Natural killer cell (primary cell): ENCODE results near the gene PPP1R12B. TPM values are rescaled to one million over a fixed set of nuclear protein-coding genes. Genes with fewer than 3 reads are reported as not detected.
"Not testable (repeated sequence)": the region's sequence is repeated elsewhere in the genome, so short reads cannot be mapped to it uniquely, and the experiment has no call there.

Source experiments
- ATAC-seq, 3 donors: fragments of 150-1000 bp in 2 of 3; fragments of 200-7000 bp in 1 of 3; cut with Tn5 transposase; 1 replicate in 1 of 3; 2 replicates in 2 of 3; pipeline ENCODE4 v1.10.0; 2021; ENCODE audit warnings: mild to moderate bottlenecking in 2 of 3, moderate library complexity in 2 of 3
- DNase-seq, 2 donors: peaks; one replicate each; pipeline versions ENCODE4 v3.0.0 to v3.0.0-alpha.2; 2013 to 2021; ENCODE audit warnings: mixed read lengths in 1 of 2
- H3K27ac ChIP-seq: one replicate; pipeline ENCODE4 v1.5.1; 2013; ENCODE audit warnings: mild to moderate bottlenecking, low read length
- H3K27me3 ChIP-seq: one replicate; pipeline ENCODE4 v1.6.1; 2013; ENCODE audit warnings: low read length; ENCODE audit not compliant: control insufficient read depth, insufficient read depth
- H3K36me3 ChIP-seq: one replicate; pipeline ENCODE4 v1.6.1; 2013; ENCODE audit warnings: low read length; ENCODE audit not compliant: control insufficient read depth, insufficient read depth
- H3K4me1 ChIP-seq: one replicate; pipeline ENCODE4 v1.6.1; 2013; ENCODE audit warnings: low read length; ENCODE audit not compliant: control insufficient read depth, insufficient read depth
- H3K4me3 ChIP-seq: one replicate; pipeline ENCODE4 v1.5.1; 2013; ENCODE audit warnings: low read length
- H3K9me3 ChIP-seq: one replicate; pipeline ENCODE4 v1.6.1; 2013; ENCODE audit warnings: low read length; ENCODE audit not compliant: control insufficient read depth, insufficient read depth
- H3K27ac Mint-ChIP-seq, 2 donors: one replicate each; pipeline ENCODE4 v1.8.0; 2022; ENCODE audit warnings: mild to moderate bottlenecking in 2 of 2, mixed read lengths in 2 of 2, moderate library complexity in 1 of 2
- H3K27me3 Mint-ChIP-seq, 2 donors: one replicate each; pipeline ENCODE4 v1.8.0; 2022; ENCODE audit warnings: low read depth in 2 of 2, mixed read lengths in 2 of 2
- H3K36me3 Mint-ChIP-seq: one replicate; pipeline ENCODE4 v1.8.0; 2022; ENCODE audit warnings: mixed read lengths
- H3K4me1 Mint-ChIP-seq, 2 donors: one replicate each; pipeline ENCODE4 v1.8.0; 2022; ENCODE audit warnings: mixed read lengths in 2 of 2
- H3K4me3 Mint-ChIP-seq: one replicate; pipeline ENCODE4 v1.8.0; 2022; ENCODE audit warnings: mild to moderate bottlenecking, moderate library complexity, mixed read lengths
- H3K9me3 Mint-ChIP-seq, 2 donors: one replicate each; pipeline ENCODE4 v1.8.0; 2022; ENCODE audit warnings: mixed read lengths in 2 of 2
- CTCF ChIP-seq: fragments of 200-600 bp; IDR thresholded peaks from one replicate; pipeline ENCODE4 v1.8.0; 2022; ENCODE audit warnings: antibody characterized with exemption
- whole genome bisulfite sequencing: methylation state at CpG from one replicate; pipeline ENCODE4 v1.1.7; 2013; ENCODE audit warnings: missing lambda C conversion rate; ENCODE audit not compliant: insufficient coverage; 5-methylcytosine and 5-hydroxymethylcytosine counted together
- intact Hi-C: fragments of 100-400 bp; cut with micrococcal nuclease; formaldehyde crosslinking; loops from one replicate; pipeline ENCODE4 v1.14.2; 2022
- total RNA-seq, 4 donors: library from RNA; stranded (reverse); fragments of 120-200 nt in 1 of 4; gene quantifications; one replicate each; pipeline versions ENCODE4 v1.2.3 to v1.2.4, GENCODE V29; 2013 to 2022

PPP1R12B gene
- total RNA-seq, 3 donors from 2014 or later (not counting 1 experiment from before 2014, with no cell fraction given), result 27.8 to 47.5 (median 46.5) TPM

GRCh38 chr1:202630541-202630940 lies 282.0 kb downstream of the PPP1R12B start:
- peaks cover 45 to 54% of the 10 kb centered on the region in 2 donors for H3K4me1 Mint-ChIP-seq
- H3K4me3 Mint-ChIP-seq, result no peak overlapping the region

GRCh38 chr1:202631076-202631923 lies 282.8 kb downstream of the PPP1R12B start:
- Mint-ChIP-seq H3K4me3 (no peak overlapping the region), H3K27ac (no peak overlapping the region), H3K4me1 (peaks cover 45 to 54% of the 10 kb centered on the region in 2 donors), H3K36me3 (no peaks in the 10 kb centered on the region), H3K27me3 (peaks cover 19 to 33% of the 10 kb centered on the region in 2 donors), H3K9me3 (no peaks in the 10 kb centered on the region)
- no peak overlapping the region for H3K27ac ChIP-seq
- intact Hi-C loops, result no loop called here
- H3K4me3 ChIP-seq, result no peak overlapping the region
- TF ChIP-seq CTCF, result no peak
- WGBS, result 73% methylated on average over 11 of the region's 11 CpGs
- H3K27me3 ChIP-seq, result peaks cover 6% of the 10 kb centered on the region
- DNase-seq, result no peak
- no peaks in the 10 kb centered on the region for H3K9me3 ChIP-seq
- peaks cover 57% of the 10 kb centered on the region for H3K4me1 ChIP-seq
- no peaks in the 10 kb centered on the region for H3K36me3 ChIP-seq
- ATAC-seq, result no peak

More at GRCh38 chr1:202630541-202630940, 282.0 kb downstream of the PPP1R12B start:
- Histone ChIP-seq H3K9me3 (no peaks in the 10 kb centered on the region), H3K36me3 (no peaks in the 10 kb centered on the region), H3K4me3 (no peak overlapping the region), H3K27ac (no peak overlapping the region), H3K27me3 (peaks cover 5% of the 10 kb centered on the region), H3K4me1 (peaks cover 64% of the 10 kb centered on the region)
- H3K27me3 Mint-ChIP-seq, result peaks cover 19 to 33% of the 10 kb centered on the region in 2 donors
- DNase-seq, result no peak
- intact Hi-C loops, result no loop called here
- no peak for ATAC-seq
- 86% methylated on average over 6 of the region's 6 CpGs for WGBS
- no peaks in the 10 kb centered on the region for H3K36me3 Mint-ChIP-seq
- no peak overlapping the region for H3K27ac Mint-ChIP-seq
- no peak for TF ChIP-seq CTCF
- H3K9me3 Mint-ChIP-seq, result no peaks in the 10 kb centered on the region

GRCh38 chr1:202632241-202632640 lies 283.7 kb downstream of the PPP1R12B start:
- ATAC-seq (no peak), DNase-seq (no peak)
- WGBS, result 93% methylated on average over 10 of the region's 10 CpGs
- peaks cover 48% of the 10 kb centered on the region for H3K4me1 ChIP-seq
- no peak overlapping the region for H3K27ac ChIP-seq
- Mint-ChIP-seq H3K36me3 (no peaks in the 10 kb centered on the region), H3K27ac (no peak overlapping the region), H3K4me3 (no peak overlapping the region), H3K9me3 (no peaks in the 10 kb centered on the region), H3K27me3 (peaks cover 23 to 33% of the 10 kb centered on the region in 2 donors), H3K4me1 (peaks cover 39 to 47% of the 10 kb centered on the region in 2 donors)
- peaks cover 6% of the 10 kb centered on the region for H3K27me3 ChIP-seq
- no peaks in the 10 kb centered on the region for H3K9me3 ChIP-seq
- no peak overlapping the region for H3K4me3 ChIP-seq
- no peaks in the 10 kb centered on the region for H3K36me3 ChIP-seq
- no peak for TF ChIP-seq CTCF
- intact Hi-C loops, result no loop called here

- ATAC-seq, H3K9me3 ChIP-seq, H3K4me3 ChIP-seq, H3K4me1 ChIP-seq, DNase-seq, H3K9me3 Mint-ChIP-seq, intact Hi-C loops, H3K36me3 ChIP-seq, H3K27ac Mint-ChIP-seq, H3K36me3 Mint-ChIP-seq, H3K27ac ChIP-seq, H3K4me3 Mint-ChIP-seq: not testable (repeated sequence)
- peaks cover 15% of the 10 kb centered on the region for H3K27me3 ChIP-seq
- H3K4me1 Mint-ChIP-seq, result peaks cover 10 to 19% of the 10 kb centered on the region in 2 donors
- no CpG with 5 or more reads among the region's 3 CpGs for WGBS
- H3K27me3 Mint-ChIP-seq, result peaks cover 38 to 50% of the 10 kb centered on the region in 2 donors
Measured at GRCh38 chr1:202636171-202636570, 287.7 kb downstream of the PPP1R12B start.

GRCh38 chr1:202637321-202638018 lies 289.0 kb downstream of the PPP1R12B start:
- H3K9me3 ChIP-seq, H3K36me3 Mint-ChIP-seq, ATAC-seq, H3K9me3 Mint-ChIP-seq, H3K36me3 ChIP-seq, H3K27ac ChIP-seq, DNase-seq, H3K4me3 ChIP-seq, H3K4me3 Mint-ChIP-seq, intact Hi-C loops, H3K4me1 ChIP-seq, H3K27ac Mint-ChIP-seq: not testable (repeated sequence)
- Mint-ChIP-seq H3K4me1 (peaks cover under 1 to 21% of the 10 kb centered on the region in 2 donors), H3K27me3 (peaks cover 44 to 47% of the 10 kb centered on the region in 2 donors)
- 81% methylated on average over 16 of the region's 16 CpGs for WGBS
- peaks cover 27% of the 10 kb centered on the region for H3K27me3 ChIP-seq
